Measurements from ENCODE around the gene ITIH4. TPM values are rescaled to one million over a fixed set of nuclear protein-coding genes. Genes with fewer than 3 reads are reported as not detected.

ITIH4 gene
- total RNA-seq, 1 donor from 2014 or later, result 0.13 TPM

- Histone ChIP-seq H3K4me3 (ENCODE audit: low read depth, low read length) (no peak overlapping the region), H3K27me3 (ENCODE audit: control insufficient read depth, insufficient read depth, low read length) (no peaks in the 10 kb centered on the region), H3K36me3 (ENCODE audit: control insufficient read depth, insufficient read depth, low read length) (no peaks in the 10 kb centered on the region)
- TF ChIP-seq CTCF (IDR thresholded peaks at IDR 0.05; ENCODE audit: insufficient read depth, low read length, poor library complexity, severe bottlenecking), result no peak
- no peak for DNase-seq (ENCODE audit: low read depth)
Observed at GRCh38 chr3:52809149-52809548, 21.3 kb downstream of the ITIH4 start.

DNA sequence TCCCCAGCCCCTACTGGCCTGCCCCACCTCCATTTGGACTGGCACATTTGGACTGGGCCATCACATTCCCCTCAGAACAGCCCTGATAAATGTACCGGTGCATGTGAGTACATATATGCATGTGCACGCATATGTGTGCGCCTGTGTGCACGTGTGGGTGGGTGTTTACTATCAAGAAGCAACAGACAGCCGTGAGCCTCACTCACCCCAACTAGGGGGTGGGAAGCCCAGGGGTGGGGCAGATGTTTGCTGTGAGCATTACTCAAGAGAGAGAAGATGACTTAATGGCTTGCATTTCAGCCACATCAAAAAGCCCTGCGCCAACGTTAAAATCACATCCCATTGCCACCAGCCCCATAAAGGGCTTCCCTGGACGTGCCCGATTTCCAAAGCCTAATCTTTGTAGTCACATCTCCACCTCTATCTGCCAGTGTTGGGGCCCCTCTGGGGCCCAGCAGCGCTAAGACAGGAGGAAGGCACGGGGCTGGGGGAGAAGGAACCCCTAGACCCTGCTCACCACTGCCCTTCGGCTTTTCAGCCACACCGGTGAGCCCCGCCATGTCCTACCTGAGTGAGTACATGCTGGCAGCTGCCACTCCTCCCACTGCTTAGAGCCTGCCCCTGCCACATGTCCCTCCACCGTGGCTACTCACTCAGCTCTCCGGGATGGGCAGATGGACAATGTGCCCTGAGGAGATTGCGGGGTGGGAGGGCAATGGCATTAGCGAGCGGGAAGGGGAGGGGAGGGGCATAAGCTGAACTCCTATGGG, 25.0 kb downstream of the ITIH4 start:
- TF ChIP-seq CTCF (IDR thresholded peaks at IDR 0.05; ENCODE audit: insufficient read depth, low read length, poor library complexity, severe bottlenecking), result no peak

GRCh38 chr3:52801839-52802238, 28.6 kb downstream of the ITIH4 start:
- TF ChIP-seq CTCF (IDR thresholded peaks at IDR 0.05; ENCODE audit: insufficient read depth, low read length, poor library complexity, severe bottlenecking), result no peak
- DNase-seq (ENCODE audit: low read depth), result no peak
- Histone ChIP-seq H3K27me3 (ENCODE audit: control insufficient read depth, insufficient read depth, low read length) (no peaks in the 10 kb centered on the region), H3K36me3 (ENCODE audit: control insufficient read depth, insufficient read depth, low read length) (no peaks in the 10 kb centered on the region), H3K4me3 (ENCODE audit: low read depth, low read length) (no peak overlapping the region)

More for the DNA sequence above, 25.0 kb downstream of the ITIH4 start:
- Histone ChIP-seq H3K27me3 (ENCODE audit: control insufficient read depth, insufficient read depth, low read length) (no peaks in the 10 kb centered on the region), H3K4me3 (ENCODE audit: low read depth, low read length) (no peak overlapping the region), H3K36me3 (ENCODE audit: control insufficient read depth, insufficient read depth, low read length) (no peaks in the 10 kb centered on the region)
- no peak for DNase-seq (ENCODE audit: low read depth)

DNA sequence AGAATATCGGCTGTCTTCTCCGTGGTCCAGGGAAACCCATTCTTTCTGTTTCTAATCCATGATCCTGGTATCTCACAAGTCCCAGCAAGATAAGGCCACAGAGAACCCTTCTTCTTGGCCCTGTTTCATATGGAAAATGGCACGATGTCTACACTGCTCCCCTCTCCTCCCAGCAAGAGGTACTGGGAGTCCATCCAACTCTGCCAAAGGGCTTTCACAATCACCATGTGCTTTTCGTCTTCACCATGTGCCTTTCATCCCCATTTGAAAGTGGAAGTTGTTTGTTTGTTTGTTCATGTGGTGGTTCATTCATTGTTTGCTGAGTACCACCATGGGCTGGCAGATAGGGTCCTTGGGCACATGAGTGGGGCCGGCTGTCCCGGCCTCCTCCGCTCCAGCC, 30.4 kb downstream of the ITIH4 start:
- no peak for TF ChIP-seq CTCF (IDR thresholded peaks at IDR 0.05; ENCODE audit: insufficient read depth, low read length, poor library complexity, severe bottlenecking)
- DNase-seq (ENCODE audit: low read depth), result no peak
- H3K36me3 ChIP-seq (ENCODE audit: control insufficient read depth, insufficient read depth, low read length), result no peaks in the 10 kb centered on the region

GRCh38 chr3:52798978-52799476, 31.4 kb downstream of the ITIH4 start:
- Histone ChIP-seq H3K27me3 (ENCODE audit: control insufficient read depth, insufficient read depth, low read length) (no peaks in the 10 kb centered on the region), H3K4me3 (ENCODE audit: low read depth, low read length) (no peak overlapping the region), H3K36me3 (ENCODE audit: control insufficient read depth, insufficient read depth, low read length) (no peaks in the 10 kb centered on the region)
- DNase-seq (ENCODE audit: low read depth), result no peak
- TF ChIP-seq CTCF (IDR thresholded peaks at IDR 0.05; ENCODE audit: insufficient read depth, low read length, poor library complexity, severe bottlenecking), result peak; percentile 56

More for the DNA sequence above, 30.4 kb downstream of the ITIH4 start:
- Histone ChIP-seq H3K27me3 (ENCODE audit: control insufficient read depth, insufficient read depth, low read length) (no peaks in the 10 kb centered on the region), H3K4me3 (ENCODE audit: low read depth, low read length) (no peak overlapping the region)
